Cardiac muscle cell (in vitro differentiated cells and primary cell): ENCODE measurements around the gene ZNF497. TPM values are rescaled to one million over a fixed set of nuclear protein-coding genes. Genes with fewer than 3 reads are reported as not detected.

Experiments used
- DNase-seq, 2 donors: peaks; one replicate each; pipeline versions ENCODE4 v3.0.0 to v3.0.0-alpha.2; 2010 to 2017; ENCODE audit warnings: low read depth in 1 of 2, low spot score in 1 of 2
- H3K27ac ChIP-seq: fragments of 200-600 bp; sonication (generic); 2 replicates; pipeline ENCODE4 v1.5.1; 2016
- H3K27me3 ChIP-seq: fragments of 200-600 bp; sonication (generic); 2 replicates; pipeline ENCODE4 v1.6.0; 2016; ENCODE audit warnings: control low read depth
- H3K36me3 ChIP-seq: fragments of 200-600 bp; sonication (generic); 2 replicates; pipeline ENCODE4 v1.5.1; 2016; ENCODE audit warnings: control low read depth
- H3K4me1 ChIP-seq: fragments of 200-600 bp; sonication (generic); 2 replicates; pipeline ENCODE4 v1.8.1; 2017; ENCODE audit warnings: low read depth, mild to moderate bottlenecking, mixed run types
- H3K4me3 ChIP-seq: fragments of 200-600 bp; sonication (generic); 2 replicates; pipeline ENCODE4 v1.5.1; 2016; ENCODE audit warnings: mild to moderate bottlenecking
- H3K9me3 ChIP-seq: fragments of 200-600 bp; sonication (generic); 2 replicates; pipeline ENCODE4 v1.5.1; 2017; ENCODE audit warnings: low read depth, mild to moderate bottlenecking, control low read depth
- polyA plus RNA-seq: library from polyadenylated mRNA; unstranded; fragments of >200 nt; fragmentation: Nextera tagmentation; extraction: Ambion mirVana; gene quantifications from 2 replicates; pipeline ENCODE4 v1.2.1, GENCODE V29; 2016
- total RNA-seq: library from RNA; depleted of rRNA; stranded (reverse); fragments of >200 nt; gene quantifications from 2 replicates; pipeline ENCODE4 v1.2.3, GENCODE V29; 2016
- TF ChIP-seq, protein P1 (sequence below): IDR thresholded peaks from 2 replicates; pipeline ENCODE4 v1.5.1; 2012; ENCODE audit warnings: low read depth, mild to moderate bottlenecking, low read length

ZNF497 gene
- total and polyA plus RNA-seq, 2 experiments from 2014 or later, result 5.8 to 7.6 TPM

DNA sequence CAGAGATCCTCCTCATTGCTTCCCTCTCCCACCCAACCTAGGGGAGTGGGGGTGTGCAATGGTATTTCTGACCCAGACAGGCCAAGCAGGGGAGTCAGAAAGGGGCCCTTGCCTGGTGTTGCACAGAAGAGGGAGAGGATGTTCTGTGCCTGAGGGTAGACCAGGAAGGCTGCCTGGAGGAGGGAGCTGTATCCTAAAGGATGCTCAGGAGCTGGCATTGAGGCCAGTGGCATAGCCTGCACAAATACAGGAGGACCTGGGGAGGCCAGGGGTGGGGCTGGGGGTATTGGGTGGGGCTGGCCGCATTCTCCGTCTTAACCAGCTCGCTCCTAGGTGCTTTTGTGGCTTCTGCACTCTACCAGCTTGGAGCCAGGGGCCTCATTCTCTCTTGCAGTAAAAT, 37.4 kb upstream of the ZNF497 start:
- Histone ChIP-seq H3K4me3 (no peak overlapping the region), H3K9me3 (no peaks in the 10 kb centered on the region), H3K36me3 (no peaks in the 10 kb centered on the region), H3K27ac (no peak overlapping the region), H3K27me3 (peaks cover 14% of the 10 kb centered on the region), H3K4me1 (peaks cover 6% of the 10 kb centered on the region)
- no peak for DNase-seq
- TF ChIP-seq, protein P1, sequence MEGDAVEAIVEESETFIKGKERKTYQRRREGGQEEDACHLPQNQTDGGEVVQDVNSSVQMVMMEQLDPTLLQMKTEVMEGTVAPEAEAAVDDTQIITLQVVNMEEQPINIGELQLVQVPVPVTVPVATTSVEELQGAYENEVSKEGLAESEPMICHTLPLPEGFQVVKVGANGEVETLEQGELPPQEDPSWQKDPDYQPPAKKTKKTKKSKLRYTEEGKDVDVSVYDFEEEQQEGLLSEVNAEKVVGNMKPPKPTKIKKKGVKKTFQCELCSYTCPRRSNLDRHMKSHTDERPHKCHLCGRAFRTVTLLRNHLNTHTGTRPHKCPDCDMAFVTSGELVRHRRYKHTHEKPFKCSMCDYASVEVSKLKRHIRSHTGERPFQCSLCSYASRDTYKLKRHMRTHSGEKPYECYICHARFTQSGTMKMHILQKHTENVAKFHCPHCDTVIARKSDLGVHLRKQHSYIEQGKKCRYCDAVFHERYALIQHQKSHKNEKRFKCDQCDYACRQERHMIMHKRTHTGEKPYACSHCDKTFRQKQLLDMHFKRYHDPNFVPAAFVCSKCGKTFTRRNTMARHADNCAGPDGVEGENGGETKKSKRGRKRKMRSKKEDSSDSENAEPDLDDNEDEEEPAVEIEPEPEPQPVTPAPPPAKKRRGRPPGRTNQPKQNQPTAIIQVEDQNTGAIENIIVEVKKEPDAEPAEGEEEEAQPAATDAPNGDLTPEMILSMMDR, result no peak

DNA sequence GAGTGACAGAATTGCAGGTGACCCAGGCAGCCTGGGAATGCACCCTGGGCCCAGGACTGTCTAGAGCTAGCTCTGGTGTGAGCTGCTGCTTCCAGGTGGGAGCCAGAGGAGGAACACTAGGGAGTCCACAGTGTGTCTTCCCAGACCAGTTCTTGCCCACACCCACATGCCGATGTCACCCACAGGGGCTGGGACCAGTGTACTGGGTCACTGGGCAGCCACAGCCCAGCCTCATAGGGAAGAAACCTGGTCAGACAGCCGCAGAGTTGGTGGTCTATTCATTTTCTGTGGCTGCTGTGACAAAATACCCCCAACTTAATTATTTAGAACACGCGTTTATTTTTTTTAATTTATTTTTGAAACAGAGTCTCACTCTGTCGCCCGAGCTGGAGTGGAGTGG, 36.0 kb upstream of the ZNF497 start:
- no peak overlapping the region for H3K4me3 ChIP-seq
- H3K4me1 ChIP-seq, result peaks cover 6% of the 10 kb centered on the region
- no peak for DNase-seq
- TF ChIP-seq, protein P1, result no peak
- no peaks in the 10 kb centered on the region for H3K9me3 ChIP-seq
- H3K27ac ChIP-seq, result no peak overlapping the region
- peaks cover 13% of the 10 kb centered on the region for H3K36me3 ChIP-seq
- peaks cover 14% of the 10 kb centered on the region for H3K27me3 ChIP-seq

DNA sequence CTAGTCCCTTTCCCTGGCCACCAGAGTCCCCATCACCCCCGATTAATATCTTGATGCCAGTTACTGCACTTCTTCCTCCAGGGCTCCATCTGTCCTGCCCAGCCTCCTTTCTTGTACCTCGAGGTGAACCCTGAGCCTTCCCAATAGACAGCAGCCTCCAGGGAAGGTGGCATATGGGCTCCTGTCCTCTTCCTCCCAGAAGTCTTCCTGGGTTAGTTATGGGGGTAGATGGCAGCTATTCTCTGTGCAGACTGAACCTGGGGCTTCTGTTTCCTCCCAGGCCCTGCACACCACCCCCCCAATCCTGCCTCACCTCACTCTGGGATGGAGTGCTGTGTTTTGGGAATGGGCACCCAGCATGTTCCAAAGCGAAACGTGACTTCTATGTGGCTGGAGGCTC, 35.5 kb upstream of the ZNF497 start:
- Histone ChIP-seq H3K27me3 (peaks cover 14% of the 10 kb centered on the region), H3K4me3 (no peak overlapping the region), H3K27ac (no peak overlapping the region), H3K4me1 (peaks cover 6% of the 10 kb centered on the region), H3K9me3 (no peaks in the 10 kb centered on the region), H3K36me3 (peaks cover 16% of the 10 kb centered on the region)
- TF ChIP-seq, protein P1, result no peak
- DNase-seq, result no peak

DNA sequence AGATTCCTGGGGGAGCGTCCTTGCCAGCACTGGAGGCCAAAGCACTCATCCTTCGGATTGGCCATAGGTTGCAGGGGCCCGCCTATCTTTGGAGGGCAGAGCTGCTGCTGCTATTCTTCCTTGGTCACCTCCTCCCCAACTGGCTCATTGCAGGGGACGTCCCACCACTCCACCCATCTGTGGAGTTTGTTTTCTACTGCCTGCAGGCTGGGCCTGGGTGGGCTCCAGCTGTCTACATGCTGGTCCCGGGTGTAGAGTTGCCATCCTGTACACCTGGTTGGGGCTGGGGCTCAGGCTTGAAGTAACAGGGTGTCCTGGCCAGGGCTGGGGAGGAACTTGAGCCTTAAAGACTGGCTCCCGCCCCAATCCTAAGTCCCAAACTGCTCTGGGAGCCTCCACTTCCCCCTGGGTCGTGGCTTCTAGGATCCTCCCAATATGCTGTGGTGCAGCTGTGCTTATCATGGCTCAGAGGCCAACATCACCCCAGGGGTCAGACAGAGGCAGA, 35.0 kb upstream of the ZNF497 start:
- peaks cover 14% of the 10 kb centered on the region for H3K27me3 ChIP-seq
- TF ChIP-seq, protein P1, result no peak
- H3K36me3 ChIP-seq, result peaks cover 19% of the 10 kb centered on the region
- H3K4me3 ChIP-seq, result no peak overlapping the region
- no peak for DNase-seq
- H3K27ac ChIP-seq, result no peak overlapping the region
- no peaks in the 10 kb centered on the region for H3K9me3 ChIP-seq
- peaks cover 6% of the 10 kb centered on the region for H3K4me1 ChIP-seq

DNA sequence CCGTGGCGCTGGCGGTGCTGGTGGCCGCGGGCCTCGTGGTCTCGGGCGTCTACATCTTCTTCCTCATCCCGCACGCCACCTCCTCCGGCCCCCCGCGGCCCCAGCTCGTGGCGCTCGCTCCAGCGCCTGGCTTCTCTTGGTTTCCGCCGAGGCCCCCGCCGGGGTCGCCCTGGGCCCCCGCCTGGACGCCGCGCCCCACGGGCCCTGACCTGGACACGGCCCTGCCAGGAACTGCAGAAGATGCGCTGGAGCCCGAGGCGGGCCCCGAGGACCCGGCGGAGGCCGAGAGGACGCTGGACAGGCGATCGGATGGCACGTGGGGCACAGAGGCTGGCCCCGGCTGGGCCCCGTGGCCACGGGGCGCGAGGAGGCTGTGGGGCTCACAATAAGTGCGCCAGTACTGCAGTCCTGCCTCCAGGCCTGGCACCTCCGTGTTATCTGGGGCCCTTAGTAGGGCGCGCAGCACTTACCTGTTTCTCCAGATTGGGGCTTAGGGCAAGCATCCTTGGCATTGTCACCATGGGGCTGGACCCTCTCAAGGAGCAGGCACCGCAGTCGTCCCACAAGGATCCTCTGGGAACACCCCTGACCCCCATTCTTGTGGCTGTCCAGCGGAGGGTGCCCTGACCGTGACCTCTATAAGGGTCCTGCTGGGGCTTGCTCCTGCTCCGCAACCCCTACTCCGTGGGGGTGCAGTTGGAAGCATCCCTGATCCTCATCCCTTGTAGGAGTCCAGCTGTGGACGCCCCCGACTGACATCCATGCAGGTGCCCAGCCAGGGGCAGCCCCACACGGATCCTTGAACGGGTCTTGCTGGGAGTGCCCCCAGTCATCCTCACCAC, 34.4 kb upstream of the ZNF497 start:
- TF ChIP-seq, protein P1, result no peak
- no peak for DNase-seq
- no peaks in the 10 kb centered on the region for H3K9me3 ChIP-seq
- no peak overlapping the region for H3K4me3 ChIP-seq
- peaks cover 14% of the 10 kb centered on the region for H3K27me3 ChIP-seq
- peaks cover 19% of the 10 kb centered on the region for H3K36me3 ChIP-seq
- H3K27ac ChIP-seq, result no peak overlapping the region
- peaks cover 6% of the 10 kb centered on the region for H3K4me1 ChIP-seq
